ENCODE results near the gene BUB3. TPM values are rescaled to one million over a fixed set of nuclear protein-coding genes. Genes with fewer than 3 reads are reported as not detected.
A peak's percentile ranks its signal among the peaks of the same experiment; 100 is the strongest.

The BUB3 gene
- total and polyA plus RNA-seq, 2 experiments from 2014 or later: 92.0 to 131 TPM

GRCh38 chr10:123149568-123150270 lies 4.5 kb upstream of the BUB3 start:
- TF ChIP-seq EZH2phosphoT487 (IDR thresholded peaks at IDR 0.05; ENCODE audit: low read depth, severe bottlenecking, unreplicated experiment): peak; percentile 25
- no peak for TF ChIP-seq CTCF (IDR thresholded peaks at IDR 0.05; ENCODE audit: poor library complexity)
- TF ChIP-seq EZH2 (IDR thresholded peaks at IDR 0.05; ENCODE audit: borderline replicate concordance): peak; percentile 67
- WGBS (ENCODE audit: low lambda C conversion rate, missing lambda C conversion rate): under 1% methylated on average over 71 of the region's 76 CpGs
- H3K27me3 ChIP-seq: peaks cover 87% of the 10 kb centered on the region
- no peaks in the 10 kb centered on the region for H3K36me3 ChIP-seq (replicated peaks; ENCODE audit: insufficient read depth, low read depth)
- no peak overlapping the region for H3K27ac ChIP-seq
- peak overlapping the region; percentile 8 for H3K4me3 ChIP-seq
- H3K9me3 ChIP-seq (ENCODE audit: low read depth): no peaks in the 10 kb centered on the region
- H2AFZ ChIP-seq: peak overlapping the region; percentile 26
- H3K4me2 ChIP-seq: peak overlapping the region; percentile 87
- no peaks in the 10 kb centered on the region for H4K20me1 ChIP-seq (ENCODE audit: insufficient read depth, poor library complexity, severe bottlenecking)
- H3K9me2 ChIP-seq (replicated peaks; ENCODE audit: insufficient read depth): no peaks in the 10 kb centered on the region
- peaks cover under 1% of the 10 kb centered on the region for H3K79me2 ChIP-seq
- peak; percentile 47 for DNase-seq (ENCODE audit: low spot score)
- H3K4me1 ChIP-seq (ENCODE audit: insufficient read depth): peaks cover 14% of the 10 kb centered on the region

- Histone ChIP-seq H3K4me2 (peak overlapping the region; percentile 87), H3K27ac (no peak overlapping the region), H3K4me1 (ENCODE audit: insufficient read depth) (peaks cover 18% of the 10 kb centered on the region), H2AFZ (peak overlapping the region; percentile 26), H3K79me2 (peaks cover 7% of the 10 kb centered on the region), H3K36me3 (replicated peaks; ENCODE audit: insufficient read depth, low read depth) (no peaks in the 10 kb centered on the region), H3K9me2 (replicated peaks; ENCODE audit: insufficient read depth) (no peaks in the 10 kb centered on the region), H3K9me3 (ENCODE audit: low read depth) (no peaks in the 10 kb centered on the region), H3K4me3 (no peak overlapping the region), H4K20me1 (ENCODE audit: insufficient read depth, poor library complexity, severe bottlenecking) (no peaks in the 10 kb centered on the region), H3K27me3 (peaks cover 80% of the 10 kb centered on the region)
- 6% methylated on average over 33 of the region's 34 CpGs for WGBS (ENCODE audit: low lambda C conversion rate, missing lambda C conversion rate)
- DNase-seq (ENCODE audit: low spot score): peak; percentile 27
- TF ChIP-seq EZH2 (IDR thresholded peaks at IDR 0.05; ENCODE audit: borderline replicate concordance) (peak; percentile 32), CTCF (IDR thresholded peaks at IDR 0.05; ENCODE audit: poor library complexity) (no peak), EZH2phosphoT487 (IDR thresholded peaks at IDR 0.05; ENCODE audit: low read depth, severe bottlenecking, unreplicated experiment) (peak; percentile 25)
Measured at GRCh38 chr10:123150271-123150985, 3.8 kb upstream of the BUB3 start.

- H3K4me3 ChIP-seq: no peak overlapping the region
- 1% methylated on average over 56 of the region's 56 CpGs for WGBS (ENCODE audit: low lambda C conversion rate, missing lambda C conversion rate)
Measured at GRCh38 chr10:123150986-123151736, 3.0 kb upstream of the BUB3 start.

More at GRCh38 chr10:123150986-123151736, 3.0 kb upstream of the BUB3 start:
- no peaks in the 10 kb centered on the region for H3K9me3 ChIP-seq (ENCODE audit: low read depth)
- peaks cover 15% of the 10 kb centered on the region for H3K79me2 ChIP-seq
- peak; percentile 16 for TF ChIP-seq EZH2phosphoT487 (IDR thresholded peaks at IDR 0.05; ENCODE audit: low read depth, severe bottlenecking, unreplicated experiment)
- TF ChIP-seq EZH2 (IDR thresholded peaks at IDR 0.05; ENCODE audit: borderline replicate concordance): peak; percentile 78
- no peak for TF ChIP-seq CTCF (IDR thresholded peaks at IDR 0.05; ENCODE audit: poor library complexity)
- H3K4me1 ChIP-seq (ENCODE audit: insufficient read depth): peaks cover 21% of the 10 kb centered on the region
- no peak overlapping the region for H2AFZ ChIP-seq
- H3K27me3 ChIP-seq: peaks cover 72% of the 10 kb centered on the region
- H3K4me2 ChIP-seq: peak overlapping the region; percentile 87
- DNase-seq (ENCODE audit: low spot score): no peak
- no peak overlapping the region for H3K27ac ChIP-seq
- no peaks in the 10 kb centered on the region for H3K36me3 ChIP-seq (replicated peaks; ENCODE audit: insufficient read depth, low read depth)
- H3K9me2 ChIP-seq (replicated peaks; ENCODE audit: insufficient read depth): no peaks in the 10 kb centered on the region
- no peaks in the 10 kb centered on the region for H4K20me1 ChIP-seq (ENCODE audit: insufficient read depth, poor library complexity, severe bottlenecking)

All from hepatocyte (in vitro differentiated cells).